GM19099 (cell line): ENCODE measurements around the gene SLC7A6OS.

ENCODE experiments used
- POLR2A ChIP-seq: IDR thresholded peaks from 3 replicates; pipeline ENCODE4 v1.6.1; 2011; ENCODE audit warnings: low read depth; ENCODE audit not compliant: insufficient read length; ENCODE audit errors: extremely low read depth

The SLC7A6OS gene

GRCh38 chr16:68348639-68349445, 38.1 kb upstream of the SLC7A6OS start:
- no peak for TF ChIP-seq POLR2A

DNA sequence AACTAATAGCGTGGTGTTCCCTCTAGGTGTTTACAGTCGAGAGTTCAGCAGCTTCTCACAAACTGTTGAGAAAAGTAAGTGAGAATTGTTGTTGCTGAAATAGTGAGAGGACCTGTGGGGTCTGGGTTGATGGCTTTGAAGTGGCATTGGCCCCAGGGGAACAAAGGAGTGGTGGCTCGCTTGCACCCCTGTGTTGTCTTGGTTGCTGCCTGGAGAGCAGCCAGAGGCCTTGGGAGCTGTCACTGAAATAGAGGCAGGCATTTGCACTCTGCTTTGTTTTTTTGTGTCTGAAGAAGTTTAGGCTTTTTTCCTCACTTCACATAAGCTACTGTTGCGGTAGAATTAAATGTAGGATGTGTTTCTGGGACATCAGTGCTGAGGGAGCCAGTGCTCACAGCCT, 36.9 kb upstream of the SLC7A6OS start:
- TF ChIP-seq POLR2A, result no peak

DNA sequence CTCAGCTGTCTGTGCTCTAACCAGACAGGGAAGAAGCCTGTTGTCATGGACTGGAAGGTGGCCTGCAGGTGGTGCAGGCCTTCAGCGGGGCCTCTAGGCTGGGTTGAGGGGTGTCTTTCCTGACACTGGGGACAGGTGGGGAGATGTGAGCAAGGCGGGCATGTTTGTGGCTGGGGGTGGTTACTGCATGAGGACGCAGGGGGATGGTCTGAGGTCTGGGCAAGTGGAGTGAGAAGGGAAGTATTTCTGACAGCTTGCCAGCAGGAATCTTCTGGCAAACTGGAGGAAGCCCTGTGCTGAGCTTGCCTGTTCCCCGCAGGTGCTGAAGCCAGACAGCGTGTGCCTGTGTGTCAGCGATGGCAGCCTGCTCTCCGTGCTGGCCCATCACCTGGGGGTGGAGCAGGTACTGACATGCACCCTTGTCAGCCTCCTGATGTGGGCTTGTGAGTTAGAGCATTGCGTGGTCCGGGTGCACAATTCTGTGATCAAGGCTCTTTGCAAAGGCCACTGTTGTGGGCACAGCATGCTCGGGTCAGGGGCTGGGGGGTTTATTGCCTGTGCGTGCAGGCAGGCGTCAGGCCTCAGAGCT, 36.2 kb upstream of the SLC7A6OS start:
- no peak for TF ChIP-seq POLR2A

- TF ChIP-seq POLR2A, result no peak
Observed at GRCh38 chr16:68345958-68346635, 35.4 kb upstream of the SLC7A6OS start.

DNA sequence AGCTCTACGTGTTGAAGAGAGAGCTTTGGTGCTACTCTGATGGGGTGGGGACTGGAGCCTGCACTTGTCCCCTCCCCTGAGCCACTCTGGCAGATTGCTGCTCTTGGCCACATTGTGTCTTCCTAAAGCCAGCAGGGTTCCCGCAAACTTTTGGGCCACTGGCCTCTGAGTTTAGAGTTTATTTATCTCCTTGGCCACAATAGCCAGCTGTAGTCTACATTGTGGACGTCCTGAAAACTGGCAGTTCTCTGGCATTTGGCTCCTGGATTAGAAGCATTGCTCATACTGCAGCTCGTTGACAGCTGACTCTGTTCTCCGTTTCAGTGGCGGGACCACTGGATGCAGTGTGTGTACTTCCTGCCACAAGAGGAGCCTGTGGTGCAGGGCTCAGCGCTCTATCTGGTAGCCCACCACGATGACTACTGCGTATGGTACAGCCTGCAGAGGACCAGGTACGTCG, 34.6 kb upstream of the SLC7A6OS start:
- no peak for TF ChIP-seq POLR2A

DNA sequence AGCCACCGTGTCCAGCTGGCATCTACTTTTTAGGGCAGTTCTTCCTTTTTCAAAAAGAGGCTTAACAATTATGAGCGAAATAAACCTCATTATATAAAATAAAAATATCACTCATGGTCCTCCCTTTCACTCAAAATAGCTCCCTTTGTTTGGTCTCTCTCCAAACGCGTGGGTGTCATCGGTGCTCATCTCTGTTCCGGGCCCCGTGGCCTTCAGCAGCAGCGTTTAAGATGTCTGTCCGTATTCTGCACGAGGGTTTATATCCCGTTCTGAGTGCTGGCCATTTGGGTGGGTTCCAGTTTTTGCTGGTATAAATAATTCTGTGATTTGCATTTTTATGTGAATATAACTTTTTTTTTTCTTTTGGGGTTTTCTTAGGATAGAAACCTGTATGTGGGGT, 33.5 kb upstream of the SLC7A6OS start:
- no peak for TF ChIP-seq POLR2A

DNA sequence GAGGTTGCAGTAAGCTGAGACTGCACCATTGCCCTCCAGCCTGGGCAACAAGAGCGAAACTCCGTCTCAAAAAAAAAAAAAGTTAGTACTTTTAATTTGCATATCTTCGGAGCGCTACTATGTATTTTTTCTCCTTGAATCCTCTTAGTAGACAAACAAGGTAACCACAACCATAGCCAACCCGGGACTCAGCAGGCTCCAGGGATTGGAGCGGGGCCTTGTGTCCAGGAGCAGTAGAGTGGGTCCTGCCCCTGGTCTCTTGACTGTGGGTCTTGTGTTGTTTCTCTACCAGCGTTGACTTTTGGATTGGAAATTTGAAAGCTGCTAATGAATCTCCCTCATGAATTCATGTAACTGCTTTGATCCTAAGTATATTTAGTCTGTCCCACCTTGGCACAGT, 32.4 kb upstream of the SLC7A6OS start:
- TF ChIP-seq POLR2A, result no peak

GRCh38 chr16:68342620-68343019, 31.9 kb upstream of the SLC7A6OS start:
- TF ChIP-seq POLR2A, result no peak

GRCh38 chr16:68339214-68339613, 28.5 kb upstream of the SLC7A6OS start:
- TF ChIP-seq POLR2A, result no peak

- no peak for TF ChIP-seq POLR2A
Observed at GRCh38 chr16:68338326-68339119, 27.8 kb upstream of the SLC7A6OS start.

- TF ChIP-seq POLR2A, result no peak
Observed at GRCh38 chr16:68335175-68335574, 24.4 kb upstream of the SLC7A6OS start.

- no peak for TF ChIP-seq POLR2A
Observed at GRCh38 chr16:68332411-68333121, 21.8 kb upstream of the SLC7A6OS start.

DNA sequence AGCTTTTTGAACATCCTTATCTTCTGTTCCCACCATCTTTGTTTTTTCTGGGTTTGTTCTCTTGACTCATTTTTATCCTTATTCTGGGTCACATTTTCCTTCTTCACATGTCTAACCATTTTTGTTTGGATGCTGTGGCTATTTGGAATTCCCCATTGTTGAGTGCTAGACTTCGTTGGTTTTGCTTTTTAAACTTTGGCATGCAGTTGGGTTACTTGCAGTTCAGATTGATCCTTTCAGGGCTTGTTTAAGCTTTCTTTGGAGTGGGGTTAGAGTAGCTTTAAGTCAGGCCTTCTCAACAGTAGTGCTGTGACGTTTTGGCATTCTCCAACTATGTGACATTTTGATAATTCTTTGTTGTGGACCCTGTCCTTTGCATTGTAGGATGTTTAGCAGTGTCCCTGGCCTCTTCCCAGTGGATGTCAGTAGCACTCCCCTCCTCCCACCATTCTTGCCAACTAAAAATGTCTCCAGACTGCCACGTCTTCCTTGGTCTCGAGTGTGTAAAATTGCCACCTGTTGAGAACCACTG, 21.2 kb upstream of the SLC7A6OS start:
- no peak for TF ChIP-seq POLR2A

DNA sequence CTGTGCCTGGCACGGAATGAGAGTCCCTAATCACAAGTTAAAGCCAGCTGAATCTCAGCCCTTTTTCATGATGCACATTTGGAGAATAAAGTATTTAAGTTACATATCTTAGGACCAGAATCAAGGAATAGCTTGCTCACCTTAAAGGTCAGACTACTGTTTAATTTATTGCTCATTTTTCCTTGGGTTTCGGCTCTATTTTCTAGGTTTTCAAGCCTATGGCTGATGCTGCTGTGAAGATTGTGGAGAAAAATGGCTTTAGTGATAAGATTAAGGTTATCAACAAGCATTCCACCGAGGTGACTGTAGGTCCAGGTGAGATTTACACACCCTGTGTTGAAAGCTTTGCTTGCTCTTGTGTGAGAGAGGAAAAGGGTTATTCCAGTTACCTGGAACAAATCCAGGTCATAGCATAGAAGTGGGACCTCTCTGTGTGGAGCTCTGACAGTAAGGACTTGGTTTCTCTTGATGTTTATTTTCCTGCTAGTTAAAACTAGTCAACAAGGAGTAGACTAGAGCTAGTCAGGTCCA, 18.2 kb upstream of the SLC7A6OS start:
- no peak for TF ChIP-seq POLR2A
